ENCODE measurements around the gene LGI2.
"Not testable (repeated sequence)": the region's sequence is repeated elsewhere in the genome, so short reads cannot be mapped to it uniquely, and the experiment has no call there.

LGI2 gene

GRCh38 chr4:25070545-25070944, 39.8 kb upstream of the LGI2 start:
- DNase-seq (ENCODE audit: low read depth), result no peak
- TF ChIP-seq POLR2A (IDR thresholded peaks at IDR 0.05; ENCODE audit: extremely low read depth, insufficient read length) (no peak), MAX (IDR thresholded peaks at IDR 0.05; ENCODE audit: low read depth, low read length) (no peak), MYC (IDR thresholded peaks at IDR 0.05; ENCODE audit: low read depth, low read length) (no peak), CTCF (IDR thresholded peaks at IDR 0.05; ENCODE audit: low read depth, low read length) (no peak)
- H3K4me3 ChIP-seq (ENCODE audit: low read depth, low read length), result no peak overlapping the region

- TF ChIP-seq CTCF (IDR thresholded peaks at IDR 0.05; ENCODE audit: low read depth, low read length), result no peak
- no peak for TF ChIP-seq MAX (IDR thresholded peaks at IDR 0.05; ENCODE audit: low read depth, low read length)
- TF ChIP-seq MYC (IDR thresholded peaks at IDR 0.05; ENCODE audit: low read depth, low read length), result no peak
- TF ChIP-seq POLR2A (IDR thresholded peaks at IDR 0.05; ENCODE audit: extremely low read depth, insufficient read length), result no peak
- no peak overlapping the region for H3K4me3 ChIP-seq (ENCODE audit: low read depth, low read length)
- DNase-seq (ENCODE audit: low read depth), result no peak
Measured at GRCh38 chr4:25069014-25069413, 38.3 kb upstream of the LGI2 start.

GRCh38 chr4:25068386-25068785, 37.6 kb upstream of the LGI2 start:
- no peak for DNase-seq (ENCODE audit: low read depth)
- H3K4me3 ChIP-seq (ENCODE audit: low read depth, low read length), result no peak overlapping the region
- TF ChIP-seq MYC (IDR thresholded peaks at IDR 0.05; ENCODE audit: low read depth, low read length) (no peak), MAX (IDR thresholded peaks at IDR 0.05; ENCODE audit: low read depth, low read length) (no peak), POLR2A (IDR thresholded peaks at IDR 0.05; ENCODE audit: extremely low read depth, insufficient read length) (no peak), CTCF (IDR thresholded peaks at IDR 0.05; ENCODE audit: low read depth, low read length) (no peak)

GRCh38 chr4:25065932-25066590, 35.3 kb upstream of the LGI2 start:
- DNase-seq (ENCODE audit: low read depth), result no peak
- H3K4me3 ChIP-seq (ENCODE audit: low read depth, low read length), result no peak overlapping the region
- no peak for TF ChIP-seq MAX (IDR thresholded peaks at IDR 0.05; ENCODE audit: low read depth, low read length)
- TF ChIP-seq POLR2A (IDR thresholded peaks at IDR 0.05; ENCODE audit: extremely low read depth, insufficient read length), result no peak
- TF ChIP-seq CTCF (IDR thresholded peaks at IDR 0.05; ENCODE audit: low read depth, low read length), result no peak
- no peak for TF ChIP-seq MYC (IDR thresholded peaks at IDR 0.05; ENCODE audit: low read depth, low read length)

- TF ChIP-seq MYC (IDR thresholded peaks at IDR 0.05; ENCODE audit: low read depth, low read length) (no peak), CTCF (IDR thresholded peaks at IDR 0.05; ENCODE audit: low read depth, low read length) (no peak), MAX (IDR thresholded peaks at IDR 0.05; ENCODE audit: low read depth, low read length) (no peak), POLR2A (IDR thresholded peaks at IDR 0.05; ENCODE audit: extremely low read depth, insufficient read length) (no peak)
- no peak overlapping the region for H3K4me3 ChIP-seq (ENCODE audit: low read depth, low read length)
- no peak for DNase-seq (ENCODE audit: low read depth)
Measured at GRCh38 chr4:25065431-25065858, 34.7 kb upstream of the LGI2 start.

- not testable (repeated sequence) for DNase-seq (ENCODE audit: low read depth); H3K4me3 ChIP-seq (ENCODE audit: low read depth, low read length)
Measured at GRCh38 chr4:25064447-25064846, 33.7 kb upstream of the LGI2 start.
